ENCODE data around the gene BEST1.

DNA sequence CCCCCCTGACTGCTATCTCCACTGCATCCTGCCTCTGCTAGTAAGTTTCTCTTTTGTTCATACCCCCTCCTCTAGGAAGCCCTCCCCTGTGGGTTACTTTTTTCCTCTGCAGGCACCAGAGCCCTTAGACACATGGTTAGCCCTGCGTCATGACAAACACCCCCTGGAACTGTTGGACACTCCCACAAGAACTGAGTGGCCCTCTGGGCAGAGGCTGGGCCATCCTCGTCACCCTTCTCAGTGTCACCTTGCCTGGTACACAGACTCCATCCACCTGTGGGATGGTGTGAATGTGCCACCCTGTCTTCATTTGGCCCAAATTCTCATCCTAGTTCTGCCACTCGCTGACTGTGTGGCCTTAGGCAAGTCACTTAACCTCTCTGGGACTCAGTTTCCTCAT lies 28.7 kb upstream of the BEST1 start:
- no peak for TF ChIP-seq CTCF (IDR thresholded peaks at IDR 0.05; ENCODE audit: low read length)
- no peak for TF ChIP-seq EZH2 (optimal IDR thresholded peaks at IDR 0.05; ENCODE audit: low read depth, low read length)
